ENCODE measurements around the gene ADH1C. TPM values are rescaled to one million over a fixed set of nuclear protein-coding genes. Genes with fewer than 3 reads are reported as not detected.

The ADH1C gene
- total and polyA plus RNA-seq, 8 donors = 1.2 to 26.4 (median 22.1) TPM

DNA sequence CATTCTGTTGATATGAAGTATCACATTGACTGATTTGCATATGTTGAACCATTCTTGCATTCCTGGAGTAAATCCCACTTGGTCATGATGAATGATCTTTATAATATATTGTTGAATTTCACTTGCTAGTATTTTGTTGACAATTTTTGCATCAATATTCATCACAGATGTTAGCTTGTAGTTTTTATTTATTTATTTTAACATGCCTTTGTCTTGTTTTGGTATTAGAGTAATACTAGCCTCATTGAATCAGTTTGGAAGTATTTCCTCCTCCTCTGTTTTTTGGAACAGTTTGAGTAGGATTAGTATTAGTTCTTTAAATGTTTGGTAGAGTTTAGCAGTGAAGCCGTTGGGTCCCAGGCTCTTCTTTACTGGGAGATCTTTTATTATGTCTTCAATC lies 13.9 kb upstream of the ADH1C start:
- Histone ChIP-seq H3K27ac (no peak overlapping the region), H3K4me1 (no peaks in the 10 kb centered on the region), H3K27me3 (no peaks in the 10 kb centered on the region), H3K36me3 (no peaks in the 10 kb centered on the region), H3K9me3 (peaks cover 0 to 2% of the 10 kb centered on the region in 2 donors), H3K4me3 (no peak overlapping the region)
- TF ChIP-seq CTCF (IDR thresholded peaks at IDR 0.05) = no peak
- intact Hi-C loops (cut with DNase I) = no loop called here
- DNase-seq (no peak), ATAC-seq (no peak)

- no peaks in the 10 kb centered on the region for H3K27me3 ChIP-seq
- TF ChIP-seq CTCF (IDR thresholded peaks at IDR 0.05) = no peak
- no peaks in the 10 kb centered on the region for H3K36me3 ChIP-seq
- H3K27ac ChIP-seq = no peak overlapping the region
- intact Hi-C loops (cut with DNase I) = no loop called here
- ATAC-seq = no peak
- no peaks in the 10 kb centered on the region for H3K4me1 ChIP-seq
- peaks cover 0 to 5% of the 10 kb centered on the region in 2 donors for H3K9me3 ChIP-seq
- no peak for DNase-seq
- H3K4me3 ChIP-seq = no peak overlapping the region
These were observed 10.2 kb upstream of the ADH1C start for GRCh38 chr4:99362768-99363167.

- no peak for TF ChIP-seq CTCF (IDR thresholded peaks at IDR 0.05)
- no peak overlapping the region for H3K27ac ChIP-seq
- DNase-seq = peak in 1 of 4 donors; percentile 21
- H3K9me3 ChIP-seq = peaks cover 0 to 5% of the 10 kb centered on the region in 2 donors
- no peak for ATAC-seq
- H3K4me1 ChIP-seq = no peaks in the 10 kb centered on the region
- H3K36me3 ChIP-seq = no peaks in the 10 kb centered on the region
- intact Hi-C loops (cut with DNase I) = no loop called here
- no peak overlapping the region for H3K4me3 ChIP-seq
- no peaks in the 10 kb centered on the region for H3K27me3 ChIP-seq
These were observed 9.3 kb upstream of the ADH1C start for GRCh38 chr4:99361899-99362275.

DNA sequence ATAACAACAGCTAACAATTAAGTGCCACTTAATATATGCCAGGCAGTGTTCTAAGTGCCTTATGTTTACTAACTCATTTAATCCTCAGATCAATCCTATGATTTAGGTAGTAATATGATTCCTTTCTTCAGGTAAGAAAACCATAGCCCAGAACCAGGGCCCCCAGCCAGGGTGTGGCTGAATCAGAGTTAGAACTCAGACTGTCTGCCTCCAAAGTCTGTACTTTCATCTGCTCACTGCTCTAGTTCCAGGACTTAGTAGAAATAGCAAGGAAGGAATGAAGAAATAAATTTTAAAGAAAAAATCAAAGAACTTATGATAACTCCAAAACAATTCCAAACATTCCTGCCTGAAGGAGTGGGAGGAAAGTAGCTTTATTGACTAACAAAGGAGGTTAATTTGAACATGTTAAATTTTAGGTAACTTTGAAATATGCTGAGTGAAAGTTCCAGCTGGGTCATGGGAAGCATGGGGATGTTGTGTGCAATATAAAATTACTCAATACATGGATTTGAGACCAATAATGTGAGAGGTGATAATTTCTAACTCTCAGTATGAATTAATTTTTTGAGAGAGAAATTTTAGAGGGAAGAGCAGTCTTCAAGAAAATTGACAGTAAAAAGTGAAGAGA lies 8.8 kb upstream of the ADH1C start:
- Histone ChIP-seq H3K27me3 (no peaks in the 10 kb centered on the region), H3K4me1 (no peaks in the 10 kb centered on the region), H3K36me3 (no peaks in the 10 kb centered on the region), H3K4me3 (no peak overlapping the region), H3K9me3 (peaks cover 0 to 5% of the 10 kb centered on the region in 2 donors), H3K27ac (no peak overlapping the region)
- ATAC-seq = no peak
- intact Hi-C loops (cut with DNase I) = no loop called here
- no peak for TF ChIP-seq CTCF (IDR thresholded peaks at IDR 0.05)
- DNase-seq = no peak

GRCh38 chr4:99359480-99360204 lies 7.1 kb upstream of the ADH1C start:
- no peak overlapping the region for H3K27ac ChIP-seq
- TF ChIP-seq CTCF (IDR thresholded peaks at IDR 0.05) = no peak
- H3K4me3 ChIP-seq = no peak overlapping the region
- no peaks in the 10 kb centered on the region for H3K4me1 ChIP-seq
- peaks cover 0 to 5% of the 10 kb centered on the region in 2 donors for H3K9me3 ChIP-seq
- no peaks in the 10 kb centered on the region for H3K27me3 ChIP-seq
- no peaks in the 10 kb centered on the region for H3K36me3 ChIP-seq
- peak in 1 of 4 donors; percentile 50 for DNase-seq
- ATAC-seq = no peak
- intact Hi-C loops (cut with DNase I) = no loop called here

Data from left lung (tissue), 10 donors.